KMS-11 (cell line): ENCODE results near the gene GTPBP3.

ENCODE experiments used
- H2AFZ ChIP-seq: fragments of 200-600 bp; sonication (generic); 2 replicates; pipeline ENCODE4 v1.6.1; 2016; ENCODE audit warnings: antibody characterized with exemption, mixed run types, low read depth
- H3K27ac ChIP-seq: fragments of 200-600 bp; sonication (generic); 2 replicates; pipeline ENCODE4 v1.6.1; 2016; ENCODE audit warnings: mild to moderate bottlenecking, mixed run types
- H3K27me3 ChIP-seq: fragments of 200-600 bp; sonication (generic); 2 replicates; pipeline ENCODE4 v1.6.1; 2017; ENCODE audit warnings: mild to moderate bottlenecking, low read depth, mixed run types, moderate library complexity; ENCODE audit not compliant: insufficient read depth
- H3K36me3 ChIP-seq: fragments of 200-600 bp; sonication (generic); 2 replicates; pipeline ENCODE4 v1.6.1; 2017; ENCODE audit warnings: mild to moderate bottlenecking, mixed run types; ENCODE audit not compliant: insufficient read depth
- H3K4me1 ChIP-seq: fragments of 200-600 bp; sonication (generic); 2 replicates; pipeline ENCODE4 v1.6.1; 2016; ENCODE audit warnings: mild to moderate bottlenecking, low read depth, mixed run types; ENCODE audit not compliant: poor library complexity, severe bottlenecking
- H3K4me2 ChIP-seq: fragments of 200-600 bp; sonication (generic); 2 replicates; pipeline ENCODE4 v1.7.0; 2016; ENCODE audit warnings: mild to moderate bottlenecking, mixed run types
- H3K4me3 ChIP-seq: fragments of 200-600 bp; sonication (generic); IDR thresholded peaks from 2 replicates; pipeline ENCODE4 v1.6.1; 2017; ENCODE audit warnings: low read depth, low read length, mixed read lengths; ENCODE audit not compliant: insufficient read depth
- H3K79me2 ChIP-seq: fragments of 200-600 bp; sonication (generic); 2 replicates; pipeline ENCODE4 v1.6.1; 2016; ENCODE audit warnings: low read depth, mixed run types; ENCODE audit not compliant: insufficient read depth
- H3K9ac ChIP-seq: fragments of 200-600 bp; sonication (generic); 2 replicates; pipeline ENCODE4 v1.6.1; 2016; ENCODE audit warnings: mild to moderate bottlenecking, mixed run types
- H4K20me1 ChIP-seq: fragments of 200-600 bp; sonication (generic); 2 replicates; pipeline ENCODE4 v1.6.1; 2016; ENCODE audit warnings: mild to moderate bottlenecking, mixed run types; ENCODE audit not compliant: insufficient read depth
- CTCF ChIP-seq: fragments of 200-600 bp; sonication (generic); conservative IDR thresholded peaks from 2 replicates; pipeline ENCODE4 v1.6.1; 2017; ENCODE audit warnings: low read depth, mild to moderate bottlenecking, antibody characterized with exemption, low read length, moderate library complexity, mixed read lengths

GTPBP3 gene, protein sequence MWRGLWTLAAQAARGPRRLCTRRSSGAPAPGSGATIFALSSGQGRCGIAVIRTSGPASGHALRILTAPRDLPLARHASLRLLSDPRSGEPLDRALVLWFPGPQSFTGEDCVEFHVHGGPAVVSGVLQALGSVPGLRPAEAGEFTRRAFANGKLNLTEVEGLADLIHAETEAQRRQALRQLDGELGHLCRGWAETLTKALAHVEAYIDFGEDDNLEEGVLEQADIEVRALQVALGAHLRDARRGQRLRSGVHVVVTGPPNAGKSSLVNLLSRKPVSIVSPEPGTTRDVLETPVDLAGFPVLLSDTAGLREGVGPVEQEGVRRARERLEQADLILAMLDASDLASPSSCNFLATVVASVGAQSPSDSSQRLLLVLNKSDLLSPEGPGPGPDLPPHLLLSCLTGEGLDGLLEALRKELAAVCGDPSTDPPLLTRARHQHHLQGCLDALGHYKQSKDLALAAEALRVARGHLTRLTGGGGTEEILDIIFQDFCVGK

GRCh38 chr19:17336872-17337674 lies at the start of gene GTPBP3:
TSS of gene GTPBP3 (plus strand) at chr19:17337553. CDS start at chr19:17337612, 59 bp downstream.
- Histone ChIP-seq H3K36me3 (no peaks in the 10 kb centered on the region), H4K20me1 (no peaks in the 10 kb centered on the region), H3K9ac (peak within 1 kb of the TSS; percentile 54), H3K27ac (peak within 1 kb of the TSS; percentile 72), H2AFZ (peak within 1 kb of the TSS; percentile 68; the same call in 1 of the 2 replicates), H3K4me3 (peak within 1 kb of the TSS; percentile 7), H3K79me2 (no peaks in the 10 kb centered on the region), H3K4me2 (peak within 1 kb of the TSS; percentile 88), H3K27me3 (no peaks in the 10 kb centered on the region), H3K4me1 (peaks cover 19% of the 10 kb centered on the region)
- TF ChIP-seq CTCF: no peak

DNA sequence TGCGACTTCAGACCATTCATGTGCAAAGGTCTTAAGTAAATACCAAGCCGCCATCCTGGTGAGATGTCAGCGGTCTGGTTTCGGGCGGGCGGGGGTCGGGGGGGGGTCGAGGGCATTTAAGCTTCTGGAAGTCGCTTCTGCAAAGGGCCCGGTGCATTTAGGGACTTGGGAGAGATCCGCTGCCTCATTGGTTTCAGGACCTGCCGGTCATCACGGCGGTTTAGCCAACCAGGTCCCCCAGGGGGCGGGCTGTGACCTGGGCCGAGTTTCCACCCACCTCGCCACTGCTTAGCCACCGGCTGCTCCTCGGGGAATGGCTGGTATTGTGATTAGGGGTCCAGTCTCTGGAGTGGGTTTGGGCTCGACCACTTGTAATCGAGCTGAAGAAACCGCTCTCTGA lies 47.9 kb upstream of the GTPBP3 start:
- no peak overlapping the region for H3K4me3 ChIP-seq
- H3K4me1 ChIP-seq: peaks cover 7% of the 10 kb centered on the region
- H3K79me2 ChIP-seq: no peaks in the 10 kb centered on the region
- H4K20me1 ChIP-seq: no peaks in the 10 kb centered on the region
- TF ChIP-seq CTCF: no peak
- no peak overlapping the region for H3K27ac ChIP-seq
- no peak overlapping the region for H3K9ac ChIP-seq
- H3K27me3 ChIP-seq: 0 out of 2 replicates have a peak, but pooled peaks cover 6% of the 10 kb centered on the region
- H3K36me3 ChIP-seq: no peaks in the 10 kb centered on the region
- H2AFZ ChIP-seq: no peak overlapping the region
- no peak overlapping the region for H3K4me2 ChIP-seq

DNA sequence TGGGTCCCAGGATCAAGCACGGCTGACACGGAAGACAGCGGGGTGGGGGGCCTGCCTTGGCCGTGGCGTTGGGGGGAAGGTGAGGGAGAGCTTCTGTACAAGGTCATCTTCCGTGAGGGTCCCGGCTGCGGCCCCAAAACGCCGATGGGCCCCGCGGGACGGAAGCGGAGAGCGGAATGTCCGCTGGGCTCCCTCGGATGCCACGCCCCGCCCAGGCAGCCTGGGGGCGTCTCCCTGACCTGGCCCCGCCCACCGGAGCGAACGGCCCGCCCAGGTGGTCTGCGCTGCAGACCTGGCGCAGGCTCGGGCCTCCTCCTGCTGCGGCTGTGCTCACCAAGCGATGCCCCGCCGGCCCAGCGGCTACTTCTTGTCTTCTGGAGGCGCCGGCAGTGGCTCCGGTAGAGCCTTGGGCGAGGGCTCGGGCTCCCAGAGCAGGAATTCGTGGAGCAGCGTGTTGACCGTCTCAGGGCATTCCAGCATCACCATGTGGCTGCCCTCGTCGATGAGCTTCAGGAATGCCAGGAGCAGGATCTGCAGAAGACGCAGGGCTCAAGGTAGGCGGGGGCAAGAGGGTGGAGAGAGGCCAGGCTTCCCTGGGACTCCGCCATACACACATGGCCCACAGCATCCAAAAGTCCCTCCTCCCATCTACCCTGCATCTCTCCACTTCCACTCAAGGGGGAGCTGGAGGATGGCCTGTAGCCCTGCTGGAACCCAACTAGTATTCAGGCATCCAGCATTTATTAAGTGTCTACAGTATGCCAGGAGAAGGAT lies 44.9 kb upstream of the GTPBP3 start:
- Histone ChIP-seq H3K27ac (peak overlapping the region; percentile 76), H3K9ac (peak overlapping the region; percentile 66; the same call in 1 of the 2 replicates), H2AFZ (peak overlapping the region; percentile 88)

More for the DNA sequence above, 44.9 kb upstream of the GTPBP3 start:
- Histone ChIP-seq H3K79me2 (no peaks in the 10 kb centered on the region), H3K4me2 (peak overlapping the region; percentile 73), H3K4me1 (peaks cover 7% of the 10 kb centered on the region), H4K20me1 (no peaks in the 10 kb centered on the region), H3K27me3 (0 out of 2 replicates have a peak, but pooled peaks cover 6% of the 10 kb centered on the region), H3K36me3 (no peaks in the 10 kb centered on the region), H3K4me3 (no peak overlapping the region)
- TF ChIP-seq CTCF: peak; percentile 47; the same call in 1 of the 2 replicates
